Kidney tubule cell (primary cell): ENCODE results near the gene KDM4B.
A peak's percentile ranks its signal among the peaks of the same experiment; 100 is the strongest.
"Not testable (repeated sequence)": the region's sequence is repeated elsewhere in the genome, so short reads cannot be mapped to it uniquely, and the experiment has no call there.

Experiments
- DNase-seq: peaks from one replicate; pipeline ENCODE4 v3.0.0-alpha.2; 2018; ENCODE audit warnings: low spot score

Gene KDM4B

GRCh38 chr19:4968462-4969291, at the start of gene KDM4B:
Gene KDM4B, plus strand, starts transcription at chr19:4969113. Its CDS starts 63,778 bp downstream, at chr19:5032891.
- peak; percentile 100 for DNase-seq

- DNase-seq: no peak
Observed at GRCh38 chr19:4922530-4923275, 46.2 kb upstream of the KDM4B start.

- no peak for DNase-seq
Observed at GRCh38 chr19:4923276-4923747, 45.6 kb upstream of the KDM4B start.

- no peak for DNase-seq
Observed at GRCh38 chr19:4929186-4929585, 39.7 kb upstream of the KDM4B start.

GRCh38 chr19:4930664-4931063, 38.2 kb upstream of the KDM4B start:
- no peak for DNase-seq

GRCh38 chr19:4932711-4933110, 36.2 kb upstream of the KDM4B start:
- no peak for DNase-seq

GRCh38 chr19:4933528-4933927, 35.4 kb upstream of the KDM4B start:
- no peak for DNase-seq

GRCh38 chr19:4935444-4935843, 33.5 kb upstream of the KDM4B start:
- no peak for DNase-seq

- DNase-seq: no peak
Observed at GRCh38 chr19:4937060-4937459, 31.9 kb upstream of the KDM4B start.

- not testable (repeated sequence) for DNase-seq
Observed at GRCh38 chr19:4938461-4938860, 30.5 kb upstream of the KDM4B start.

GRCh38 chr19:4939466-4939865, 29.4 kb upstream of the KDM4B start:
- no peak for DNase-seq

- DNase-seq: not testable (repeated sequence)
Observed at GRCh38 chr19:4941638-4942169, 27.2 kb upstream of the KDM4B start.

- not testable (repeated sequence) for DNase-seq
Observed at GRCh38 chr19:4950650-4951049, 18.3 kb upstream of the KDM4B start.

- DNase-seq: no peak
Observed at GRCh38 chr19:4951656-4952055, 17.3 kb upstream of the KDM4B start.

GRCh38 chr19:4952945-4953344, 16.0 kb upstream of the KDM4B start:
- no peak for DNase-seq

GRCh38 chr19:4954320-4955149, 14.4 kb upstream of the KDM4B start:
- not testable (repeated sequence) for DNase-seq

GRCh38 chr19:4955274-4955673, 13.6 kb upstream of the KDM4B start:
- DNase-seq: no peak

GRCh38 chr19:4957981-4958380, 10.9 kb upstream of the KDM4B start:
- peak; percentile 25 for DNase-seq

- no peak for DNase-seq
Observed at GRCh38 chr19:4962085-4962619, 6.8 kb upstream of the KDM4B start.

GRCh38 chr19:4965061-4965460, 3.9 kb upstream of the KDM4B start:
- DNase-seq: no peak

GRCh38 chr19:4966591-4966990, 2.3 kb upstream of the KDM4B start:
- DNase-seq: peak; percentile 56
